GM12878 (cell line): ENCODE data around the gene SORCS2. TPM values are rescaled to one million over a fixed set of nuclear protein-coding genes. Genes with fewer than 3 reads are reported as not detected.
A peak's percentile ranks its signal among the peaks of the same experiment; 100 is the strongest.

ENCODE experiments used
- ATAC-seq: fragments of 200-7000 bp; cut with Tn5 transposase; 3 replicates; pipeline ENCODE4 v1.9.1; 2020; ENCODE audit warnings: mild to moderate bottlenecking, moderate library complexity
- BruUV-seq: library from RNA; stranded (reverse); fragments of 400-500 nt; replicated peaks from 2 replicates; lab custom pipeline; 2021; lab: Mats Ljungman, UMichigan
- CTCF ChIA-PET: fragments of 300-600 bp; sonication (Branson Sonifier 250); formaldehyde crosslinking; extraction: SDS; loops from one replicate; lab custom pipeline; 2021; ENCODE audit warnings: inconsistent platforms; lab: Yijun Ruan, JAX
- POLR2A ChIA-PET: fragments of 350-600 bp; formaldehyde crosslinking; extraction: SDS; loops from one replicate; lab custom pipeline; 2021; ENCODE audit warnings: inconsistent platforms; lab: Charles Lee
- RAD21 ChIA-PET: fragments of 300-600 bp; sonication (Branson Sonifier 250); formaldehyde crosslinking; loops from one replicate; lab custom pipeline; 2023; ENCODE audit warnings: antibody characterized with exemption; ENCODE audit not compliant: unreplicated experiment; lab: Charles Lee
- SMC1A ChIA-PET: fragments of 300-600 bp; sonication (Branson Sonifier 250); formaldehyde crosslinking; loops from one replicate; lab custom pipeline; 2023; ENCODE audit not compliant: unreplicated experiment, uncharacterized antibody; lab: Charles Lee
- DNase-seq: peaks from one replicate; pipeline ENCODE4 v3.0.0-alpha.2; 2011; ENCODE audit warnings: low read depth, low spot score
- FAIRE-seq: peaks from 3 replicates; lab custom pipeline; 2011; peaks lifted over from hg19 to GRCh38; lab: Jason Lieb, UNC
- H2AFZ ChIP-seq: 2 replicates; pipeline ENCODE4 v1.6.0; 2011; ENCODE audit warnings: low read depth, low read length, control low read depth; ENCODE audit not compliant: control insufficient read depth
- H3K27ac ChIP-seq: 2 replicates; pipeline ENCODE4 v1.5.1; 2011; ENCODE audit warnings: control low read depth; ENCODE audit not compliant: control insufficient read depth, insufficient read depth
- H3K27me3 ChIP-seq, 2 experiments: replicated peaks in 1 of 2; 2 replicates each; pipeline versions ENCODE4 v1.6.0 to v1.6.1; 2011; ENCODE audit warnings: low read length in 1 of 2; ENCODE audit not compliant: control insufficient read depth in 2 of 2, insufficient read depth in 2 of 2
- H3K36me3 ChIP-seq, 2 experiments: 2 replicates each; pipeline ENCODE4 v1.5.1; 2011; ENCODE audit warnings: low read length in 1 of 2; ENCODE audit not compliant: control insufficient read depth in 2 of 2, insufficient read depth in 2 of 2
- H3K4me1 ChIP-seq: 2 replicates; pipeline ENCODE4 v1.6.1; 2011; ENCODE audit warnings: mild to moderate bottlenecking, low read length, moderate library complexity, mixed read lengths; ENCODE audit not compliant: control insufficient read depth, insufficient read depth
- H3K4me2 ChIP-seq: 2 replicates; pipeline ENCODE4 v1.6.0; 2011; ENCODE audit warnings: control low read depth; ENCODE audit not compliant: control insufficient read depth, insufficient read depth
- H3K4me3 ChIP-seq: fragments of 200-600 bp; sonication (generic); 2 replicates; pipeline ENCODE4 v1.5.1; 2016
- H3K79me2 ChIP-seq: 2 replicates; pipeline ENCODE4 v1.6.0; 2011; ENCODE audit warnings: low read length; ENCODE audit not compliant: control insufficient read depth, insufficient read depth
- H3K9ac ChIP-seq: 2 replicates; pipeline ENCODE4 v1.8.0; 2011; ENCODE audit warnings: low read length, control low read depth, mixed read lengths; ENCODE audit not compliant: control insufficient read depth, insufficient read depth
- H3K9me3 ChIP-seq: replicated peaks from 3 replicates; pipeline ENCODE4 v1.5.1; 2011; ENCODE audit warnings: mild to moderate bottlenecking, low read length; ENCODE audit not compliant: control insufficient read depth, insufficient read depth
- H4K20me1 ChIP-seq: 2 replicates; pipeline ENCODE4 v1.6.0; 2011; ENCODE audit not compliant: control insufficient read depth, insufficient read depth
- ATF7 ChIP-seq: fragments of 450-650 bp; IDR thresholded peaks from 2 replicates; pipeline ENCODE4 v1.6.1; 2016; ENCODE audit warnings: low read depth, mild to moderate bottlenecking
- CBFB ChIP-seq: IDR thresholded peaks from 2 replicates; pipeline ENCODE4 v1.6.1; 2016; ENCODE audit warnings: antibody characterized with exemption, low read depth
- CREM ChIP-seq: IDR thresholded peaks from 2 replicates; pipeline ENCODE4 v1.6.1; 2014; ENCODE audit warnings: antibody characterized with exemption, low read depth
- FOXK2 ChIP-seq: fragments of 450-650 bp; IDR thresholded peaks from 2 replicates; pipeline ENCODE4 v1.6.1; 2017; ENCODE audit warnings: mild to moderate bottlenecking, moderate library complexity
- NFXL1 ChIP-seq: fragments of 450-650 bp; IDR thresholded peaks from 2 replicates; pipeline ENCODE4 v1.6.1; 2017; ENCODE audit warnings: antibody characterized with exemption, mild to moderate bottlenecking, borderline replicate concordance
- PAX5 ChIP-seq: IDR thresholded peaks from 2 replicates; pipeline ENCODE4 v1.6.1; 2011; ENCODE audit warnings: low read depth, low read length, borderline replicate concordance
- SMAD1 ChIP-seq: fragments of 450-650 bp; IDR thresholded peaks from 2 replicates; pipeline ENCODE4 v1.6.1; 2018; ENCODE audit warnings: mild to moderate bottlenecking, low read depth; ENCODE audit not compliant: partially characterized antibody
- SREBF2 ChIP-seq: IDR thresholded peaks from 2 replicates; pipeline ENCODE4 v1.6.1; 2012; ENCODE audit warnings: mild to moderate bottlenecking, low read length
- STAT3 ChIP-seq: IDR thresholded peaks from 2 replicates; pipeline ENCODE4 v1.6.1; 2011; ENCODE audit warnings: low read depth, low read length, improper control_type of control experiment
- ZBTB33 ChIP-seq: fragments of 450-650 bp; IDR thresholded peaks from 2 replicates; pipeline ENCODE4 v1.6.1; 2017; ENCODE audit warnings: mild to moderate bottlenecking
- WGBS: methylation state at CpG from one replicate; pipeline ENCODE4 v1.1.6; 2016; ENCODE audit warnings: low lambda C conversion rate; ENCODE audit not compliant: insufficient replicate concordance, insufficient coverage; ENCODE audit errors: missing lambda C conversion rate; 5-methylcytosine and 5-hydroxymethylcytosine counted together
- in situ Hi-C: fragments of 300-500 bp; cut with MboI; formaldehyde crosslinking; loops from 9 replicates; pipeline ENCODE4 v1.14.3; 2018; ENCODE audit warnings: mixed read lengths
- intact Hi-C: fragments of 100-400 bp; cut with micrococcal nuclease; formaldehyde crosslinking; loops from one replicate; pipeline ENCODE4 v1.14.2; 2022; ENCODE audit not compliant: unreplicated experiment
- polyA plus RNA-seq, 11 experiments: library from polyadenylated mRNA; depleted of rRNA in 4 of 11; unstranded in 6 of 11; stranded (reverse) in 5 of 11; fragments of >200 nt; fragmentation: Nextera tagmentation in 4 of 11; fragmentation: Illumina TruSeq in 1 of 11; extraction: Ambion mirVana in 4 of 11; extraction: Trizol in 1 of 11; gene quantifications; 1 replicate in 1 of 11; 2 replicates in 10 of 11; pipeline versions ENCODE4 v1.2.1 to v1.2.3, GENCODE V29; 2011 to 2016; ENCODE audit warnings: inconsistent platforms in 2 of 11, missing spikeins in 2 of 11, low read depth in 1 of 11
- total RNA-seq, 4 experiments: library from RNA; depleted of rRNA in 3 of 4; stranded (reverse); fragments of >200 nt in 3 of 4; fragmentation: Illumina TruSeq in 1 of 4; extraction: Trizol in 1 of 4; gene quantifications; 2 replicates each; pipeline versions ENCODE4 v1.2.1 to v1.2.3, GENCODE V29; 2013 to 2021
- TF ChIP-seq, protein P1 (sequence below), 3 experiments: IDR thresholded peaks in 2 of 3; conservative IDR thresholded peaks in 1 of 3; 2 replicates each; pipeline ENCODE4 v1.5.1; 2011; ENCODE audit warnings: low read depth in 3 of 3, low read length in 3 of 3, mild to moderate bottlenecking in 3 of 3, control low read depth in 2 of 3, moderate library complexity in 2 of 3, inconsistent platforms in 1 of 3, mixed read lengths in 1 of 3; ENCODE audit not compliant: control insufficient read depth in 2 of 3, insufficient read depth in 1 of 3; ENCODE audit errors: extremely low read depth in 1 of 3
- TF ChIP-seq, protein P2 (sequence below): IDR thresholded peaks from 2 replicates; pipeline ENCODE4 v1.6.1; 2012; ENCODE audit warnings: low read depth, low read length, improper control_type of control experiment

The SORCS2 gene
- total and polyA plus RNA-seq, 10 of the 15 experiments (the other 5 are each of a cell fraction or from before 2014, with no cell fraction given), result 0.01 to 0.15 (median 0.05) TPM; not detected in 5

- in situ Hi-C loops (no loop called here), intact Hi-C loops (loop anchor here (10.0 kb wide), 1 partner anchor 529 kb away; no protein-coding TSS in a partner anchor)
- CTCF ChIA-PET, result no interaction called here
- SMC1A ChIA-PET, result no interaction called here
- no peak for DNase-seq
- ATAC-seq, result peak; percentile 76
- no peaks in the 10 kb centered on the region; the same call in 1 of the 2 replicates for H4K20me1 ChIP-seq
- TF ChIP-seq CREM, result no peak
- no peak for TF ChIP-seq NFXL1
- TF ChIP-seq, protein P1, sequence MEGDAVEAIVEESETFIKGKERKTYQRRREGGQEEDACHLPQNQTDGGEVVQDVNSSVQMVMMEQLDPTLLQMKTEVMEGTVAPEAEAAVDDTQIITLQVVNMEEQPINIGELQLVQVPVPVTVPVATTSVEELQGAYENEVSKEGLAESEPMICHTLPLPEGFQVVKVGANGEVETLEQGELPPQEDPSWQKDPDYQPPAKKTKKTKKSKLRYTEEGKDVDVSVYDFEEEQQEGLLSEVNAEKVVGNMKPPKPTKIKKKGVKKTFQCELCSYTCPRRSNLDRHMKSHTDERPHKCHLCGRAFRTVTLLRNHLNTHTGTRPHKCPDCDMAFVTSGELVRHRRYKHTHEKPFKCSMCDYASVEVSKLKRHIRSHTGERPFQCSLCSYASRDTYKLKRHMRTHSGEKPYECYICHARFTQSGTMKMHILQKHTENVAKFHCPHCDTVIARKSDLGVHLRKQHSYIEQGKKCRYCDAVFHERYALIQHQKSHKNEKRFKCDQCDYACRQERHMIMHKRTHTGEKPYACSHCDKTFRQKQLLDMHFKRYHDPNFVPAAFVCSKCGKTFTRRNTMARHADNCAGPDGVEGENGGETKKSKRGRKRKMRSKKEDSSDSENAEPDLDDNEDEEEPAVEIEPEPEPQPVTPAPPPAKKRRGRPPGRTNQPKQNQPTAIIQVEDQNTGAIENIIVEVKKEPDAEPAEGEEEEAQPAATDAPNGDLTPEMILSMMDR (IDR thresholded peaks at IDR 0.05 in 2 of 3, conservative IDR thresholded peaks at IDR 0.05 in 1 of 3; ENCODE audit: control insufficient read depth in 2 of 3, extremely low read depth in 1 of 3, insufficient read depth in 1 of 3, low read depth in 3 of 3, low read length in 3 of 3), result peak; percentile 10 to 36 (median 32); a peak in 4 of 6 replicates
- peaks cover 0 to 2% of the 10 kb centered on the region in 2 experiments; a peak in 2 of 4 replicates for H3K27me3 ChIP-seq
- H3K4me3 ChIP-seq, result no peak overlapping the region
- RAD21 ChIA-PET, result no interaction called here
- no peaks in the 10 kb centered on the region for H3K36me3 ChIP-seq
- no peaks in the 10 kb centered on the region for H3K9me3 ChIP-seq
- no peak for FAIRE-seq
- POLR2A ChIA-PET, result no interaction called here
- H3K27ac ChIP-seq, result no peak overlapping the region
- no peak overlapping the region for H3K4me2 ChIP-seq
- no peaks in the 10 kb centered on the region for H3K4me1 ChIP-seq
- no peak overlapping the region for H2AFZ ChIP-seq
- BruUV-seq, result no TSS peak
- H3K79me2 ChIP-seq, result no peaks in the 10 kb centered on the region
- WGBS, result 0% methylated on average over 4 of the region's 9 CpGs
- no peak overlapping the region for H3K9ac ChIP-seq
These were observed 6.3 kb upstream of the SORCS2 start for GRCh38 chr4:7186031-7186430.

DNA sequence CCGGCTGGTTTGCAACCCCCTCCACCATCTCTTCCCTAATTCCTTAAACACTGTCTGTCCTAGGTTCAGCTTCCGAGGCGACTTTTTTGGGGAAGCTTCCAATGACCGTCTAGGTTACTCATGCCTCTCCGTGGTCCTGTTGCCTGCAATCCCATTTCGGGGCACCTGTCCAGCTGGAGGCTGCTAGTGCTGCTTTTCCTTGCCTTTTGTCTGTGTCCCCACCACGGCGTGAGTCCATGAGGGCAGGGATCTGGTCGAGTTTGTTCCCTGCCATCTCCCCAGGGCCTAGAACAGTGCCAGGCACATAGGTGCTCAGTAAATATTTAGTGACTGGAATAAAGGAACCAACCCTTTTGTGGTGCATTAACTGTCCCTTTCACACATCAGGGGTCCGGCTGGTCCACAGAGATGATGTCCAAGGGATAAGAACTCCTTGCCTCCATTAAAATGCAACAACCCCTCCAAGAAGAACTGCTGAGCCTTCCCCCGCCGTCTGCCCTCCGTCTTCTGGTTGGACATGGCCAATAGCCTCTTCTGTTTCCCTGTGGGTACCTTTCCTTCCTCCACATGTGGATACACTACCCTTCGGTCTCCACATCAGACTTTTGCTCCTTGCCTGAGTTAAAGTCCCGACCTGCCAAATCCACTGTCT, 5.7 kb upstream of the SORCS2 start:
- in situ Hi-C loops, result no loop called here
- DNase-seq, result no peak
- intact Hi-C loops, result loop anchor here (10.0 kb wide), 1 partner anchor 528 kb away; no protein-coding TSS in a partner anchor

More for the DNA sequence above, 5.7 kb upstream of the SORCS2 start:
- Histone ChIP-seq H3K27ac (no peak overlapping the region), H2AFZ (no peak overlapping the region), H3K9ac (no peak overlapping the region), H3K36me3 (no peaks in the 10 kb centered on the region), H3K4me3 (no peak overlapping the region), H3K4me2 (no peak overlapping the region), H3K79me2 (no peaks in the 10 kb centered on the region), H3K4me1 (no peaks in the 10 kb centered on the region), H3K27me3 (peaks cover 0 to 2% of the 10 kb centered on the region in 2 experiments; a peak in 2 of 4 replicates), H3K9me3 (no peaks in the 10 kb centered on the region), H4K20me1 (no peaks in the 10 kb centered on the region; the same call in 1 of the 2 replicates)
- TF ChIP-seq SMAD1, result no peak
- TF ChIP-seq CBFB, result no peak
- TF ChIP-seq ATF7, result no peak
- TF ChIP-seq ZBTB33, result no peak
- TF ChIP-seq PAX5, result no peak
- TF ChIP-seq, protein P2, sequence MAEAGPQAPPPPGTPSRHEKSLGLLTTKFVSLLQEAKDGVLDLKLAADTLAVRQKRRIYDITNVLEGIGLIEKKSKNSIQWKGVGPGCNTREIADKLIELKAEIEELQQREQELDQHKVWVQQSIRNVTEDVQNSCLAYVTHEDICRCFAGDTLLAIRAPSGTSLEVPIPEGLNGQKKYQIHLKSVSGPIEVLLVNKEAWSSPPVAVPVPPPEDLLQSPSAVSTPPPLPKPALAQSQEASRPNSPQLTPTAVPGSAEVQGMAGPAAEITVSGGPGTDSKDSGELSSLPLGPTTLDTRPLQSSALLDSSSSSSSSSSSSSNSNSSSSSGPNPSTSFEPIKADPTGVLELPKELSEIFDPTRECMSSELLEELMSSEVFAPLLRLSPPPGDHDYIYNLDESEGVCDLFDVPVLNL, result no peak
- no peak for TF ChIP-seq SREBF2
- TF ChIP-seq FOXK2, result no peak
- no peak for TF ChIP-seq STAT3
- WGBS, result 30% methylated on average over 15 of the region's 15 CpGs
- ChIA-PET CTCF (no interaction called here), POLR2A (no interaction called here), SMC1A (no interaction called here), RAD21 (no interaction called here)
- FAIRE-seq (no peak), ATAC-seq (no peak)
- BruUV-seq, result no TSS peak
